ENCODE data around the gene INPP5J. TPM values are rescaled to one million over a fixed set of nuclear protein-coding genes. Genes with fewer than 3 reads are reported as not detected.

INPP5J gene
- total and polyA plus RNA-seq, 2 donors (not counting 1 experiment from before 2014, with no cell fraction given): 0.17 to 0.33 TPM

DNA sequence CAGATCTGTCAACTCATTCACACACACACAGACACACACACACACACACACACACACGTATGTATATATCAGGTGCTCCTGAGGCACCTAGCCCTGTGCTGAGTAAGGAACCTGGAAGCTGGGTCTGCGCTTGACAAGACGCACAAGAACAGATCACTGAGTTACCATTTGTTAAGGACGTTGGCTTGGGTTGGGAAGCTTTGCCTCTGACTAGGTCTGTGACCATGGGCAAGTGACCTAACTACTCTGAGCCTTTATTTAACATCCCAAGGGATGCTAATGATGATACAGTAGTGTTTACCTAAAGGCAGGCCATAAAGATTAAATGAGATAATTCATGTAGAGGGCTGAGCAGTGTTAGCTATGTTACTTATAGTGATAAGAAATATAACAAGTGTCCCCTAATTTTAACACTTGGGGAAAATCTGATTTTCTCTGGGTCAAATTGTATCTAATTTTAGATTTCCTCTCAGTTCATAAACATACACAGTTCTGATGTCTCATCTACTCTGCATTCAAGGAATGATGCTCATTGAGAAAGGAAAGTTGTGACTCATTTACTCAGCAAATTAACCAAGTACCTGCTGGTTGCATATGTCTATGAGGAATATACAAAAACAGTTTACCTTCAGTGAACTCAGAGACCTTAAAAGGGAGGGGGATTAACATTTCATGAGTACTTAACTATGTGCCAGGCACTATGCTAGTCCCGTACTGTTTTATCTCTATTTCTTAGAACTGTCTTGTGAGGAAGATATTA, 50.8 kb downstream of the INPP5J start:
- Histone ChIP-seq H3K9me3 (ENCODE audit: control insufficient read depth, insufficient read depth, low read depth, low read length) (no peaks in the 10 kb centered on the region), H3K4me1 (ENCODE audit: control insufficient read depth, extremely low read depth, insufficient read depth, low read length) (peaks cover 20% of the 10 kb centered on the region), H3K27me3 (ENCODE audit: control insufficient read depth, insufficient read depth, low read length) (no peaks in the 10 kb centered on the region), H3K79me2 (ENCODE audit: control insufficient read depth, insufficient read depth, low read length) (peaks cover 52% of the 10 kb centered on the region), H3K27ac (ENCODE audit: insufficient read depth, low read length) (peak overlapping the region; percentile 94), H4K20me1 (ENCODE audit: control insufficient read depth, extremely low read depth, insufficient read depth, low read length) (no peaks in the 10 kb centered on the region), H3K9ac (ENCODE audit: insufficient read depth, low read length) (peak overlapping the region; percentile 3), H3K4me2 (ENCODE audit: extremely low read depth, insufficient read depth, low read length) (peak overlapping the region; percentile 69), H3K4me3 (replicated peaks in 1 of 4; ENCODE audit: control extremely low read depth in 1 of 4, insufficient read depth in 1 of 4, low read depth in 3 of 4, low read length in 4 of 4) (peak overlapping the region in 1 of 4 experiments; percentile 5), H2AFZ (ENCODE audit: low read length) (no peak overlapping the region), H3K36me3 (ENCODE audit: control insufficient read depth, insufficient read depth, low read length) (no peaks in the 10 kb centered on the region)
- no peak for TF ChIP-seq CTCF (conservative IDR thresholded peaks at IDR 0.05 in 1 of 2, IDR thresholded peaks at IDR 0.05 in 1 of 2; ENCODE audit: low read depth in 1 of 2, low read length in 2 of 2)
- no peak for TF ChIP-seq EZH2 (IDR thresholded peaks at IDR 0.05; ENCODE audit: low read length, missing control alignments)
- peak; percentile 81 to 93 for DNase-seq (ENCODE audit: low read depth in 2 of 2)

- H3K79me2 ChIP-seq (ENCODE audit: control insufficient read depth, insufficient read depth, low read length): peaks cover 39% of the 10 kb centered on the region
- H3K4me1 ChIP-seq (ENCODE audit: control insufficient read depth, extremely low read depth, insufficient read depth, low read length): peaks cover 22% of the 10 kb centered on the region
These were observed 54.2 kb downstream of the INPP5J start for GRCh38 chr22:31176923-31177322.

More at GRCh38 chr22:31176923-31177322, 54.2 kb downstream of the INPP5J start:
- Histone ChIP-seq H3K9me3 (ENCODE audit: control insufficient read depth, insufficient read depth, low read depth, low read length) (no peaks in the 10 kb centered on the region), H3K27me3 (ENCODE audit: control insufficient read depth, insufficient read depth, low read length) (no peaks in the 10 kb centered on the region), H2AFZ (ENCODE audit: low read length) (no peak overlapping the region), H3K4me3 (replicated peaks in 1 of 4; ENCODE audit: control extremely low read depth in 1 of 4, insufficient read depth in 1 of 4, low read depth in 3 of 4, low read length in 4 of 4) (no peak overlapping the region), H3K9ac (ENCODE audit: insufficient read depth, low read length) (no peak overlapping the region), H3K4me2 (ENCODE audit: extremely low read depth, insufficient read depth, low read length) (no peak overlapping the region), H4K20me1 (ENCODE audit: control insufficient read depth, extremely low read depth, insufficient read depth, low read length) (no peaks in the 10 kb centered on the region), H3K36me3 (ENCODE audit: control insufficient read depth, insufficient read depth, low read length) (no peaks in the 10 kb centered on the region), H3K27ac (ENCODE audit: insufficient read depth, low read length) (peak overlapping the region; percentile 39)
- no peak for DNase-seq (ENCODE audit: low read depth in 2 of 2)
- TF ChIP-seq CTCF (conservative IDR thresholded peaks at IDR 0.05 in 1 of 2, IDR thresholded peaks at IDR 0.05 in 1 of 2; ENCODE audit: low read depth in 1 of 2, low read length in 2 of 2) (no peak), EZH2 (IDR thresholded peaks at IDR 0.05; ENCODE audit: low read length, missing control alignments) (no peak)

All from fibroblast of lung (primary cell).